Neural cell (in vitro differentiated cells): ENCODE results near the gene ETV3. TPM values are rescaled to one million over a fixed set of nuclear protein-coding genes. Genes with fewer than 3 reads are reported as not detected.

Experiments used
- H2AFZ ChIP-seq: fragments of 200-600, 300-800 bp; sonication (generic), shearing (Covaris generic); 2 replicates; pipeline ENCODE4 v1.6.0; 2014; ENCODE audit warnings: low read depth, mild to moderate bottlenecking, antibody characterized with exemption, low read length, moderate library complexity
- H3F3A ChIP-seq: fragments of 200-600 bp; shearing (Covaris generic); 2 replicates; pipeline ENCODE4 v1.6.1; 2016; ENCODE audit warnings: mild to moderate bottlenecking, moderate library complexity, mixed read lengths, antibody characterized with exemption, low read length; ENCODE audit not compliant: insufficient read depth, poor library complexity, severe bottlenecking
- H3K27ac ChIP-seq: fragments of 200-600, 300-800 bp; sonication (generic), shearing (Covaris generic); 2 replicates; pipeline ENCODE4 v1.5.1; 2014; ENCODE audit warnings: mild to moderate bottlenecking, low read length, moderate library complexity
- H3K27me3 ChIP-seq: fragments of 300-800, 200-600 bp; sonication (generic), shearing (Covaris generic); 2 replicates; pipeline ENCODE4 v1.6.0; 2014; ENCODE audit warnings: mild to moderate bottlenecking, low read depth, low read length, moderate library complexity; ENCODE audit not compliant: insufficient read depth
- H3K36me3 ChIP-seq: fragments of 300-800, 200-600 bp; sonication (generic), shearing (Covaris generic); 2 replicates; pipeline ENCODE4 v1.5.1; 2014; ENCODE audit warnings: mild to moderate bottlenecking, antibody characterized with exemption, low read length, moderate library complexity; ENCODE audit not compliant: insufficient read depth
- H3K4me2 ChIP-seq: fragments of 300-800, 200-600 bp; sonication (generic), shearing (Covaris generic); 2 replicates; pipeline ENCODE4 v1.6.0; 2014; ENCODE audit warnings: mild to moderate bottlenecking, low read length
- H3K4me3 ChIP-seq: fragments of 300-800, 200-600 bp; sonication (generic), shearing (Covaris generic); 2 replicates; pipeline ENCODE4 v1.5.1; 2014; ENCODE audit warnings: mild to moderate bottlenecking, low read length, moderate library complexity
- H3K79me2 ChIP-seq: fragments of 200-600 bp; shearing (Covaris generic); replicated peaks from 2 replicates; pipeline ENCODE4 v1.6.0; 2014; ENCODE audit warnings: mild to moderate bottlenecking, low read length, moderate library complexity; ENCODE audit not compliant: insufficient read depth
- H3K9ac ChIP-seq: fragments of 300-800, 200-600 bp; sonication (generic), shearing (Covaris generic); 2 replicates; pipeline ENCODE4 v1.6.1; 2016; ENCODE audit warnings: mild to moderate bottlenecking, low read length, mixed read lengths
- H3K9me2 ChIP-seq: fragments of 200-600 bp; shearing (Covaris generic); 2 replicates; pipeline ENCODE4 v1.6.1; 2016; ENCODE audit warnings: mild to moderate bottlenecking, low read length, mixed read lengths; ENCODE audit not compliant: insufficient read depth
- H3K9me3 ChIP-seq: fragments of 200-600, 300-800 bp; sonication (generic), shearing (Covaris generic); 2 replicates; pipeline ENCODE4 v1.6.1; 2016; ENCODE audit warnings: mild to moderate bottlenecking, mixed run types, low read length, moderate library complexity, mixed read lengths
- H4K20me1 ChIP-seq: fragments of 200-600 bp; shearing (Covaris generic); 2 replicates; pipeline ENCODE4 v1.6.1; 2016; ENCODE audit warnings: mild to moderate bottlenecking, mixed run types; ENCODE audit not compliant: insufficient read depth
- CTCF ChIP-seq: fragments of 450-650 bp; IDR thresholded peaks from 2 replicates; pipeline ENCODE4 v1.5.1; 2014; ENCODE audit warnings: antibody characterized with exemption, mild to moderate bottlenecking, moderate library complexity; ENCODE audit not compliant: poor library complexity, severe bottlenecking
- EP300 ChIP-seq: fragments of 450-650 bp; conservative IDR thresholded peaks from 2 replicates; pipeline ENCODE4 v1.6.1; 2014; ENCODE audit warnings: antibody characterized with exemption, mild to moderate bottlenecking, moderate library complexity; ENCODE audit not compliant: poor library complexity, severe bottlenecking
- EZH2 ChIP-seq: fragments of 200-600, 300-800 bp; shearing (Covaris generic), sonication (generic); IDR thresholded peaks from 2 replicates; pipeline ENCODE4 v1.6.1; 2014; ENCODE audit warnings: antibody characterized with exemption, low read length, borderline replicate concordance, mild to moderate bottlenecking; ENCODE audit not compliant: insufficient read depth, poor library complexity, severe bottlenecking
- MXI1 ChIP-seq: fragments of 450-650 bp; conservative IDR thresholded peaks from 2 replicates; pipeline ENCODE4 v1.6.1; 2014; ENCODE audit warnings: antibody characterized with exemption, mild to moderate bottlenecking; ENCODE audit not compliant: poor library complexity, severe bottlenecking
- POLR2AphosphoS5 ChIP-seq: IDR thresholded peaks from 2 replicates; pipeline ENCODE4 v1.6.1; 2012
- SMC3 ChIP-seq: fragments of 450-650 bp; conservative IDR thresholded peaks from 2 replicates; pipeline ENCODE4 v1.6.1; 2014; ENCODE audit warnings: antibody characterized with exemption, mild to moderate bottlenecking, moderate library complexity; ENCODE audit not compliant: poor library complexity
- TAF1 ChIP-seq: IDR thresholded peaks from 2 replicates; pipeline ENCODE4 v1.6.1; 2012; ENCODE audit warnings: low read depth
- polyA plus RNA-seq: library from polyadenylated mRNA; depleted of rRNA; stranded (reverse); fragments of >200 nt; gene quantifications from 2 replicates; pipeline ENCODE4 v1.2.3, GENCODE V29; 2014
- TF ChIP-seq, protein P1 (sequence below): IDR thresholded peaks from 2 replicates; pipeline ENCODE4 v1.6.1; 2012; ENCODE audit warnings: borderline replicate concordance

The ETV3 gene
- polyA plus RNA-seq, 1 donor from 2014 or later: 9.9 TPM

- no peak overlapping the region for H3K27ac ChIP-seq
- no peaks in the 10 kb centered on the region for H4K20me1 ChIP-seq
- no peaks in the 10 kb centered on the region for H3K79me2 ChIP-seq
Observed at GRCh38 chr1:157151506-157151905, 13.3 kb upstream of the ETV3 start.

DNA sequence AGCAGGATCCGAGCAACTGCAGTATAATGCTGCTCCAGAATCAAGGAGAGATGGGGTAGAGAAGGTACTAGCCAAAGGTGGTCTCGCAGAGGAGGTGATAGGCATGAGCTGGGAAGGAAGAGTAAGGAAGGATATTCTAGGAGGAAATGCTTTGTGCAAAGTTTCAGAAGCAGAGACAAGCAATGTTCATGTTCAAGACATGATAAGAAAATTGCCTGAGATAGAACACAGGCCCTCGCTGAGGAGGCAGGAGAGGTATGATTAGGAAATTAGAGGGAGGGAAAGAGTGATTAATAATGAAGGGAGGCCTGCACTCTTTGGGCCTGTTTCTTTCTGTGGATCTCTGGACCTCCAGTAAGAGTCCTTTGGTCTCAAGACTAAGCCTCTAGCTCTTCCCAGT lies 12.9 kb upstream of the ETV3 start:
- Histone ChIP-seq H3K9me2 (no peaks in the 10 kb centered on the region), H3K79me2 (no peaks in the 10 kb centered on the region), H3K9me3 (no peaks in the 10 kb centered on the region), H4K20me1 (no peaks in the 10 kb centered on the region), H3K9ac (no peak overlapping the region), H3K27me3 (no peaks in the 10 kb centered on the region), H3K27ac (no peak overlapping the region), H3K4me3 (no peak overlapping the region), H3K4me2 (no peak overlapping the region), H2AFZ (no peak overlapping the region), H3F3A (no peaks in the 10 kb centered on the region), H3K36me3 (no peaks in the 10 kb centered on the region)
- TF ChIP-seq SMC3: no peak

More at GRCh38 chr1:157151506-157151905, 13.3 kb upstream of the ETV3 start:
- H3K27me3 ChIP-seq: no peaks in the 10 kb centered on the region
- TF ChIP-seq SMC3 (no peak), EP300 (no peak), POLR2AphosphoS5 (no peak), CTCF (no peak), MXI1 (no peak), EZH2 (no peak), TAF1 (no peak)
- TF ChIP-seq, protein P1, sequence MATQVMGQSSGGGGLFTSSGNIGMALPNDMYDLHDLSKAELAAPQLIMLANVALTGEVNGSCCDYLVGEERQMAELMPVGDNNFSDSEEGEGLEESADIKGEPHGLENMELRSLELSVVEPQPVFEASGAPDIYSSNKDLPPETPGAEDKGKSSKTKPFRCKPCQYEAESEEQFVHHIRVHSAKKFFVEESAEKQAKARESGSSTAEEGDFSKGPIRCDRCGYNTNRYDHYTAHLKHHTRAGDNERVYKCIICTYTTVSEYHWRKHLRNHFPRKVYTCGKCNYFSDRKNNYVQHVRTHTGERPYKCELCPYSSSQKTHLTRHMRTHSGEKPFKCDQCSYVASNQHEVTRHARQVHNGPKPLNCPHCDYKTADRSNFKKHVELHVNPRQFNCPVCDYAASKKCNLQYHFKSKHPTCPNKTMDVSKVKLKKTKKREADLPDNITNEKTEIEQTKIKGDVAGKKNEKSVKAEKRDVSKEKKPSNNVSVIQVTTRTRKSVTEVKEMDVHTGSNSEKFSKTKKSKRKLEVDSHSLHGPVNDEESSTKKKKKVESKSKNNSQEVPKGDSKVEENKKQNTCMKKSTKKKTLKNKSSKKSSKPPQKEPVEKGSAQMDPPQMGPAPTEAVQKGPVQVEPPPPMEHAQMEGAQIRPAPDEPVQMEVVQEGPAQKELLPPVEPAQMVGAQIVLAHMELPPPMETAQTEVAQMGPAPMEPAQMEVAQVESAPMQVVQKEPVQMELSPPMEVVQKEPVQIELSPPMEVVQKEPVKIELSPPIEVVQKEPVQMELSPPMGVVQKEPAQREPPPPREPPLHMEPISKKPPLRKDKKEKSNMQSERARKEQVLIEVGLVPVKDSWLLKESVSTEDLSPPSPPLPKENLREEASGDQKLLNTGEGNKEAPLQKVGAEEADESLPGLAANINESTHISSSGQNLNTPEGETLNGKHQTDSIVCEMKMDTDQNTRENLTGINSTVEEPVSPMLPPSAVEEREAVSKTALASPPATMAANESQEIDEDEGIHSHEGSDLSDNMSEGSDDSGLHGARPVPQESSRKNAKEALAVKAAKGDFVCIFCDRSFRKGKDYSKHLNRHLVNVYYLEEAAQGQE: no peak
- H3K4me3 ChIP-seq: no peak overlapping the region
- no peak overlapping the region for H2AFZ ChIP-seq
- H3K36me3 ChIP-seq: no peaks in the 10 kb centered on the region
- no peak overlapping the region for H3K9ac ChIP-seq
- no peak overlapping the region for H3K4me2 ChIP-seq
- no peaks in the 10 kb centered on the region for H3K9me3 ChIP-seq
- H3K9me2 ChIP-seq: no peaks in the 10 kb centered on the region
- H3F3A ChIP-seq: no peaks in the 10 kb centered on the region

GRCh38 chr1:157150631-157151030 lies 12.4 kb upstream of the ETV3 start:
- no peak overlapping the region for H3K4me2 ChIP-seq
- H3F3A ChIP-seq: no peaks in the 10 kb centered on the region
- H3K9me2 ChIP-seq: no peaks in the 10 kb centered on the region
- H3K27me3 ChIP-seq: no peaks in the 10 kb centered on the region
- H3K9ac ChIP-seq: no peak overlapping the region
- H3K4me3 ChIP-seq: no peak overlapping the region
- H3K79me2 ChIP-seq: no peaks in the 10 kb centered on the region
- no peaks in the 10 kb centered on the region for H3K36me3 ChIP-seq
- no peak for TF ChIP-seq TAF1
- no peak for TF ChIP-seq POLR2AphosphoS5
- TF ChIP-seq SMC3: no peak
- TF ChIP-seq, protein P1: no peak
- no peak for TF ChIP-seq MXI1
- H2AFZ ChIP-seq: no peak overlapping the region
- no peaks in the 10 kb centered on the region for H3K9me3 ChIP-seq
- H3K27ac ChIP-seq: no peak overlapping the region
- H4K20me1 ChIP-seq: no peaks in the 10 kb centered on the region
